ENCODE measurements around the gene SNCB. TPM values are rescaled to one million over a fixed set of nuclear protein-coding genes. Genes with fewer than 3 reads are reported as not detected.

Gene SNCB
- total and polyA plus RNA-seq, 9 donors: 0.13 TPM; not detected in 8

GRCh38 chr5:176650354-176650884 lies 20.1 kb upstream of the SNCB start:
- TF ChIP-seq POLR2A (IDR thresholded peaks at IDR 0.05): no peak
- TF ChIP-seq CTCF (IDR thresholded peaks at IDR 0.05): no peak
- TF ChIP-seq EP300 (IDR thresholded peaks at IDR 0.05): no peak
- Histone ChIP-seq H3K9me3 (no peaks in the 10 kb centered on the region), H3K36me3 (no peaks in the 10 kb centered on the region), H3K27me3 (no peaks in the 10 kb centered on the region), H3K4me1 (ENCODE audit: insufficient read depth) (peaks cover 9% of the 10 kb centered on the region), H3K27ac (no peak overlapping the region), H3K4me3 (no peak overlapping the region)
- intact Hi-C loops (cut with DNase I): no loop called here
- no peak for DNase-seq
- WGBS, 3 donors: 59 to 70% (median 62%) methylated on average over 8 of the region's 8 CpGs

GRCh38 chr5:176648474-176649194 lies 18.3 kb upstream of the SNCB start:
- no peaks in the 10 kb centered on the region for H3K9me3 ChIP-seq
- WGBS, 3 donors: 60 to 67% (median 64%) methylated on average over 15 of the region's 15 CpGs
- peaks cover 9% of the 10 kb centered on the region for H3K4me1 ChIP-seq (ENCODE audit: insufficient read depth)
- DNase-seq: no peak
- intact Hi-C loops (cut with DNase I): loop anchor here in 1 of 4 donors (5.0 kb wide), 1 partner anchor 231 kb away; the partner anchor contains the start of gene CLTB
- H3K36me3 ChIP-seq: no peaks in the 10 kb centered on the region
- no peaks in the 10 kb centered on the region for H3K27me3 ChIP-seq
- TF ChIP-seq CTCF (IDR thresholded peaks at IDR 0.05): no peak
- no peak for TF ChIP-seq EP300 (IDR thresholded peaks at IDR 0.05)
- TF ChIP-seq POLR2A (IDR thresholded peaks at IDR 0.05): no peak
- H3K4me3 ChIP-seq: peak overlapping the region; percentile 68
- H3K27ac ChIP-seq: peak overlapping the region in 1 of 2 donors; percentile 44

GRCh38 chr5:176647843-176648473 lies 17.6 kb upstream of the SNCB start:
- WGBS, 3 donors: 0 to 4% (median 3%) methylated on average over 17 to 20 of the region's 20 CpGs
- Histone ChIP-seq H3K4me3 (peak overlapping the region; percentile 68), H3K36me3 (no peaks in the 10 kb centered on the region), H3K9me3 (no peaks in the 10 kb centered on the region), H3K27me3 (no peaks in the 10 kb centered on the region), H3K4me1 (ENCODE audit: insufficient read depth) (peaks cover 9% of the 10 kb centered on the region), H3K27ac (peak overlapping the region; percentile 44 to 53)
- intact Hi-C loops (cut with DNase I): loop anchor here in 1 of 4 donors (5.0 kb wide), 1 partner anchor 231 kb away; the partner anchor contains the start of gene CLTB
- TF ChIP-seq CTCF (IDR thresholded peaks at IDR 0.05): no peak
- TF ChIP-seq POLR2A (IDR thresholded peaks at IDR 0.05): no peak
- TF ChIP-seq EP300 (IDR thresholded peaks at IDR 0.05): no peak
- peak; percentile 68 to 83 (median 79) for DNase-seq

- Histone ChIP-seq H3K27ac (peak within 1 kb of the TSS; percentile 44 to 73), H3K4me1 (ENCODE audit: insufficient read depth) (peaks cover 9% of the 10 kb centered on the region), H3K36me3 (no peaks in the 10 kb centered on the region), H3K9me3 (no peaks in the 10 kb centered on the region), H3K27me3 (no peaks in the 10 kb centered on the region), H3K4me3 (peak within 1 kb of the TSS; percentile 68)
- 0 to 1% (median 1%) methylated on average over 48 to 63 of the region's 63 CpGs for WGBS, 3 donors
- intact Hi-C loops (cut with DNase I): loop anchor here in 1 of 4 donors (5.0 kb wide), 1 partner anchor 230 kb away; the partner anchor contains the start of gene CLTB
- DNase-seq: peak; percentile 100
- TF ChIP-seq CTCF (IDR thresholded peaks at IDR 0.05) (no peak), EP300 (IDR thresholded peaks at IDR 0.05) (no peak), POLR2A (IDR thresholded peaks at IDR 0.05) (peak; percentile 43)
Measured at GRCh38 chr5:176647030-176647842, 16.9 kb upstream of the SNCB start, which contains the start of gene TSPAN17. TSS of gene TSPAN17 (plus strand) at chr5:176647484. CDS start at chr5:176647616, 132 bp downstream.

All from ovary (tissue), 9 donors.